Activated CD8-positive, alpha-beta T cell treated with anti-CD3 and anti-CD28 coated beads for 36 hours (primary cell): ENCODE results near the gene PITPNB. TPM values are rescaled to one million over a fixed set of nuclear protein-coding genes. Genes with fewer than 3 reads are reported as not detected.

Experiments used
- ATAC-seq: fragments of 200-7000 bp; cut with Tn5 transposase; one replicate; pipeline ENCODE4 v1.10.0; 2021; ENCODE audit warnings: mild to moderate bottlenecking, moderate library complexity
- CTCF ChIA-PET: fragments of 350-600 bp; sonication (Branson Sonifier 250); formaldehyde crosslinking; loops from one replicate; lab custom pipeline; 2021; ENCODE audit warnings: antibody characterized with exemption; lab: Charles Lee
- POLR2A ChIA-PET: fragments of 350-600 bp; sonication (Branson Sonifier 250); formaldehyde crosslinking; loops from one replicate; lab custom pipeline; 2021; ENCODE audit warnings: antibody characterized with exemption; lab: Charles Lee
- DNase-seq: peaks from one replicate; pipeline ENCODE4 v3.0.0-alpha.2; 2020
- H3K27ac Mint-ChIP-seq: one replicate; pipeline ENCODE4 v1.8.0; 2021; ENCODE audit warnings: mild to moderate bottlenecking, mixed read lengths
- H3K27me3 Mint-ChIP-seq: one replicate; pipeline ENCODE4 v1.8.0; 2021; ENCODE audit warnings: mixed read lengths
- H3K36me3 Mint-ChIP-seq: one replicate; pipeline ENCODE4 v1.8.0; 2021; ENCODE audit warnings: low read depth, mixed read lengths
- H3K4me1 Mint-ChIP-seq: one replicate; pipeline ENCODE4 v1.8.0; 2021; ENCODE audit warnings: low read depth, mixed read lengths
- H3K4me3 Mint-ChIP-seq: one replicate; pipeline ENCODE4 v1.8.0; 2021; ENCODE audit warnings: mild to moderate bottlenecking, moderate library complexity, mixed read lengths
- H3K9me3 Mint-ChIP-seq: one replicate; pipeline ENCODE4 v1.8.0; 2021; ENCODE audit warnings: mixed read lengths
- intact Hi-C: fragments of 100-400 bp; cut with micrococcal nuclease; formaldehyde crosslinking; loops from one replicate; pipeline ENCODE4 v1.10.0; 2022
- total RNA-seq, 2 experiments: library from RNA; stranded (reverse); gene quantifications; one replicate each; pipeline ENCODE4 v1.2.3, GENCODE V29; 2021
- TF ChIP-seq, protein P1 (sequence below): fragments of 200-600 bp; IDR thresholded peaks from one replicate; pipeline ENCODE4 v1.8.0; 2022; ENCODE audit warnings: antibody characterized with exemption, mild to moderate bottlenecking

PITPNB gene
- total RNA-seq, 2 experiments from 2014 or later: 87.7 to 89.1 TPM

DNA sequence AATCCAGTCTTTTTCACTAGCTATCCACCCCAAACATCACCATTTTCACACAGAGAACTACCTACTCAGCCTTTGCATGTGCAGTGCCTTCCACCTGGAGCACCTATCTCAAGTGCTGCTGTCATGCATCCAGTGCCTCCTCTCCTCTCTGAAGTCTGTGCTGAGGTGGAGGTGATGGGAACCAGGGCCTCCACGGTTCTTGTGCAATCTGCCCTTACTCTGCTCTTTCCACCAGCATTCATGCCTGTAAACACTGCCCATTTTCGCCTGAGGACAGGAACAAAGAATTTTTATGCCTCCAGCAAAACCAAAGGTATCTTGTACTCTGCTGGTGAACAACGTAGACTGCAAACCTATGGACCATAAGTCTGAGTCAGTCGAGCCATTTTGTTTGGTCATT is 27.0 kb downstream of the PITPNB start:
- no peaks in the 10 kb centered on the region for H3K9me3 Mint-ChIP-seq
- H3K36me3 Mint-ChIP-seq: peaks cover 57% of the 10 kb centered on the region
- TF ChIP-seq, protein P1, sequence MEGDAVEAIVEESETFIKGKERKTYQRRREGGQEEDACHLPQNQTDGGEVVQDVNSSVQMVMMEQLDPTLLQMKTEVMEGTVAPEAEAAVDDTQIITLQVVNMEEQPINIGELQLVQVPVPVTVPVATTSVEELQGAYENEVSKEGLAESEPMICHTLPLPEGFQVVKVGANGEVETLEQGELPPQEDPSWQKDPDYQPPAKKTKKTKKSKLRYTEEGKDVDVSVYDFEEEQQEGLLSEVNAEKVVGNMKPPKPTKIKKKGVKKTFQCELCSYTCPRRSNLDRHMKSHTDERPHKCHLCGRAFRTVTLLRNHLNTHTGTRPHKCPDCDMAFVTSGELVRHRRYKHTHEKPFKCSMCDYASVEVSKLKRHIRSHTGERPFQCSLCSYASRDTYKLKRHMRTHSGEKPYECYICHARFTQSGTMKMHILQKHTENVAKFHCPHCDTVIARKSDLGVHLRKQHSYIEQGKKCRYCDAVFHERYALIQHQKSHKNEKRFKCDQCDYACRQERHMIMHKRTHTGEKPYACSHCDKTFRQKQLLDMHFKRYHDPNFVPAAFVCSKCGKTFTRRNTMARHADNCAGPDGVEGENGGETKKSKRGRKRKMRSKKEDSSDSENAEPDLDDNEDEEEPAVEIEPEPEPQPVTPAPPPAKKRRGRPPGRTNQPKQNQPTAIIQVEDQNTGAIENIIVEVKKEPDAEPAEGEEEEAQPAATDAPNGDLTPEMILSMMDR: no peak
- H3K27ac Mint-ChIP-seq: peak overlapping the region; percentile 40
- H3K4me3 Mint-ChIP-seq: no peak overlapping the region
- ChIA-PET CTCF (interaction anchor here (1.4 to 2.7 kb wide), 2 partner anchors 11 to 108 kb away, joined by 3 to 15 read pairs; no protein-coding TSS in a partner anchor), POLR2A (no interaction called here)
- H3K4me1 Mint-ChIP-seq: peaks cover 3% of the 10 kb centered on the region
- ATAC-seq (no peak), DNase-seq (no peak)
- intact Hi-C loops: no loop called here
- H3K27me3 Mint-ChIP-seq: no peaks in the 10 kb centered on the region

DNA sequence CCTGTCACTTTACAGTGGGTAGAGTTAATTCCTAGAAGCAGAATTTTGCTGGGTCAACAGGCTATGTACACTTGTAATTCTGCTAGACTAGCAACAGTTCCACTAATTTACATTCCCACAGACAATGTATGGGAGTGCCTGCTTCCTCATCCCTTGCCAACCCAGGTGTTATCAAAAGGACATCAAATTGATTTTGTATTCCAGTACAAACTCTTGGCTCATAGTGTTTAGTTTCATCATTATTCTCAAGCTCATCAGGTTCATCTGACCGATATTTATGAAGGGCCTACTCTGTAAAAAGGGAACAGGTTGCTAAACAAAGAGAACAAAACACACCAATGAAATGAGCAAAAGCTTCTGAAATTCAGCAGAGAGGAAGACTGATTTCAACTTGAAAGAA is 30.7 kb downstream of the PITPNB start:
- DNase-seq (no peak), ATAC-seq (no peak)
- H3K27ac Mint-ChIP-seq: peak overlapping the region; percentile 44
- peaks cover 57% of the 10 kb centered on the region for H3K36me3 Mint-ChIP-seq
- intact Hi-C loops: no loop called here
- no peak overlapping the region for H3K4me3 Mint-ChIP-seq
- ChIA-PET POLR2A (interaction anchor here (1.6 kb wide), 1 partner anchor 30 kb away, joined by 5 read pairs; the partner anchor contains the start of gene PITPNB), CTCF (interaction anchor here (1.5 to 9.4 kb wide), 7 partner anchors 9 to 121 kb away, joined by 5 to 61 read pairs (median 7); no protein-coding TSS in a partner anchor)
- peaks cover 5% of the 10 kb centered on the region for H3K4me1 Mint-ChIP-seq
- TF ChIP-seq, protein P1: no peak
- H3K27me3 Mint-ChIP-seq: no peaks in the 10 kb centered on the region
- H3K9me3 Mint-ChIP-seq: no peaks in the 10 kb centered on the region

DNA sequence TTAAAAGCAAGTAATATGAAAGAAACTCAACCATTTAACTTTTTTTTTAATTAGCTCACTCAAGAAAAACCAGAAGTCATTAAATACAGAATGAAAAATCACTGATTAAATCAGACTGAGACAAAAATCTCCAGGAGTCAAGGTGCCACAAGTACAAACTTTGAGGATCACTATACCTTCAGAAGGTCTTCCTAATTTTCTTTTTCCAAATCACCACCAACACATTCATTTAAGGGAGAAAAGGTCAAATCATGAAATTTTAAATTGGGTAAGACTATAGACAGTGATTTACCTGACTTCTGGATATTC is 32.3 kb downstream of the PITPNB start:
- no peak overlapping the region for H3K27ac Mint-ChIP-seq
- no peak for ATAC-seq
- CTCF ChIA-PET: interaction anchor here (0.7 to 9.4 kb wide), 31 partner anchors 9 to 230 kb away, joined by 3 to 61 read pairs (median 5); partner anchors contain the start of gene PITPNB

DNA sequence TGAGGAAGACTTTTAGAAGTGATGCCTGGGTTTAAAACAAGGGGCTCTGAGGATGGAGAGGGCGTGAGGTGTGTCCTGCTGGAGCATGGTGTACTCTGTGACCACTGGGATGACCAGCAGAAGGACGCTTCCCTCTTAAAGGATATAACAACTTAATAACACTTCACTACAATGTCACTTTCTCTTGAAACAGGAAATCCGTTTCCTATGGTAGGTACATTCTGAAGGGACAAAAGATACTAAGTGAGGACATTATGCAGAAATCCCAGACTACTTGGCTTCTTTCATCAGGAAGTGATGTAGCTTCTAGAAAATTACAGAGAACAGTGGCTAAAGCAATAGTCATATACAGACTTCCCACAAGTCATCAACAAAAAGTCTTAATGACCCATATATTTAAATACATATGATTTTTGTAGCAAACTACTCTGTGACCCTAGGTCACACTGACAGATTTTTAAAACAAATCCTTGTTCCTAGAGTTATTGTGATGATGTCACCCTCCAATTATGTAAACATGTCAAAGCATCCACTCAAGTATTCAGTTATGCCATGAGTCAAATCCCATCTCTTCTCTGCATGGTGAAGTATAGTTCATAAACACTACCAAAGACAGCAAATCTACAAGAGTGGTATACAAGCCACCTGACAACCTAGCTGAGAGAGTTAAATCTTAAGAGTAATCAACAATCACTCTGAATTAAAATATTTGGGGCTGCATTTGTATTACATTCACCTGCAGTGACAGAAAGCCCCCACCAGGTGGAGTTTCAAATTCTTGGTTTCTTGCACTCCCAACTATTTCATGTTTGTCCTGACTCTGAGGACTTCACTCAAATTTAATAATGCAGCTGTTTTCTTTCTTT is 32.8 kb downstream of the PITPNB start:
- Mint-ChIP-seq H3K27me3 (no peaks in the 10 kb centered on the region), H3K9me3 (no peaks in the 10 kb centered on the region), H3K36me3 (peaks cover 41% of the 10 kb centered on the region), H3K4me3 (no peak overlapping the region), H3K27ac (no peak overlapping the region), H3K4me1 (peaks cover 1% of the 10 kb centered on the region)
- POLR2A ChIA-PET: interaction anchor here (1.4 kb wide), 1 partner anchor 8 kb away, joined by 4 read pairs; no protein-coding TSS in a partner anchor
- TF ChIP-seq, protein P1: peak; percentile 89
- CTCF ChIA-PET: interaction anchor here (0.8 to 9.4 kb wide), 31 partner anchors 8 to 231 kb away, joined by 3 to 61 read pairs (median 5); partner anchors contain the start of gene PITPNB
- DNase-seq (peak; percentile 54), ATAC-seq (peak; percentile 61)
- intact Hi-C loops: loop anchor here (2.0 kb wide), 1 partner anchor 123 kb away; no protein-coding TSS in a partner anchor

More for the DNA sequence above, 32.3 kb downstream of the PITPNB start:
- Mint-ChIP-seq H3K4me3 (no peak overlapping the region), H3K36me3 (peaks cover 47% of the 10 kb centered on the region), H3K4me1 (peaks cover 1% of the 10 kb centered on the region), H3K9me3 (no peaks in the 10 kb centered on the region), H3K27me3 (no peaks in the 10 kb centered on the region)
- POLR2A ChIA-PET: interaction anchor here (1.4 kb wide), 1 partner anchor 9 kb away, joined by 4 read pairs; no protein-coding TSS in a partner anchor
- intact Hi-C loops: loop anchor here (2.0 kb wide), 1 partner anchor 122 kb away; no protein-coding TSS in a partner anchor
- DNase-seq: no peak
- TF ChIP-seq, protein P1: no peak
